RWPE2 (cell line): ENCODE data around the gene CUTA.
"Not testable (repeated sequence)": the region's sequence is repeated elsewhere in the genome, so short reads cannot be mapped to it uniquely, and the experiment has no call there.

Source experiments
- ATAC-seq: fragments of 200-7000 bp; cut with Tn5 transposase; 3 replicates; pipeline ENCODE4 v1.9.1; 2021; ENCODE audit warnings: low read depth
- DNase-seq: peaks from one replicate; pipeline ENCODE4 v3.0.0-alpha.2; 2020; ENCODE audit warnings: low spot score
- H3K27ac ChIP-seq: fragments of 450-650 bp; 2 replicates; pipeline ENCODE4 v1.5.1; 2017; ENCODE audit warnings: mild to moderate bottlenecking; ENCODE audit not compliant: poor library complexity, severe bottlenecking
- H3K27me3 ChIP-seq: fragments of 250-450 bp; sonication (Bioruptor Pico); 2 replicates; pipeline ENCODE4 v1.5.1; 2021; ENCODE audit warnings: mild to moderate bottlenecking, moderate library complexity; ENCODE audit not compliant: insufficient read depth, poor library complexity, severe bottlenecking
- H3K36me3 ChIP-seq: fragments of 250-450 bp; sonication (Bioruptor Pico); 2 replicates; pipeline ENCODE4 v1.5.1; 2020; ENCODE audit warnings: low read depth, mild to moderate bottlenecking, moderate library complexity
- H3K4me1 ChIP-seq: fragments of 250-450 bp; sonication (Bioruptor Pico); 2 replicates; pipeline ENCODE4 v1.5.1; 2021; ENCODE audit warnings: mild to moderate bottlenecking, moderate library complexity; ENCODE audit not compliant: insufficient read depth, poor library complexity, severe bottlenecking
- H3K4me3 ChIP-seq: fragments of 250-450 bp; sonication (Bioruptor Pico); 2 replicates; pipeline ENCODE4 v1.5.1; 2021; ENCODE audit warnings: mild to moderate bottlenecking, moderate library complexity; ENCODE audit not compliant: severe bottlenecking
- H3K9me3 ChIP-seq: fragments of 250-450 bp; sonication (Bioruptor Pico); 2 replicates; pipeline ENCODE4 v1.5.1; 2021; ENCODE audit warnings: mild to moderate bottlenecking, moderate library complexity; ENCODE audit not compliant: severe bottlenecking
- TF ChIP-seq, protein P1 (sequence below): fragments of 450-650 bp; IDR thresholded peaks from one replicate; pipeline ENCODE4 v1.5.1; 2017; ENCODE audit warnings: mild to moderate bottlenecking, moderate library complexity; ENCODE audit not compliant: poor library complexity, severe bottlenecking

CUTA gene

DNA sequence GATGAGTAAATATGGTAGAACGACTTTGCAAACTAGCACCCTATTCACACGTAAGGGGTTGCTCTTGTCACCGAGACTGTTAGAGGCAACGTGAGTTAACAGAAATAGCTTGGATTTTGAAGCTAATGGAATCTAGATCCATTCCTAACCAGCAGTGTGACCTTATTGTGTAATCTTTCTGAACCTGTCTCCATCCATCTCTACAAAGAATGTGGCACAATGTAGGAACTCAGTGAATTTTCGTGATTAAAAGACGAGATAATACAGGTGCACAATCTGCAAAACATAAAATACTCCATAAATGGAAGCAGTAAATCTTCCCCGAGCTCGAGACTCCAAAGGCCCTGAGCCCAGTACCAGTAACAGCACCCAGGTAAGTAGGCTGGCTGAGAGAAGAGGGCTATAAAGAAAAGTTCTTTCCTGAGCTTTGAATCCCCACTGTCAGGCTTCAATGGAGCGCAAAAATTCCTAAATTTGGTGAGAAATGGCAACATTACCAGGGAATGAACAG, 27.1 kb downstream of the CUTA start:
- no peak for DNase-seq
- Histone ChIP-seq H3K9me3 (no peaks in the 10 kb centered on the region), H3K36me3 (peaks cover 17% of the 10 kb centered on the region), H3K27me3 (no peaks in the 10 kb centered on the region), H3K27ac (peak overlapping the region; percentile 67), H3K4me3 (no peak overlapping the region), H3K4me1 (peaks cover 13% of the 10 kb centered on the region)
- ATAC-seq = no peak
- TF ChIP-seq, protein P1, sequence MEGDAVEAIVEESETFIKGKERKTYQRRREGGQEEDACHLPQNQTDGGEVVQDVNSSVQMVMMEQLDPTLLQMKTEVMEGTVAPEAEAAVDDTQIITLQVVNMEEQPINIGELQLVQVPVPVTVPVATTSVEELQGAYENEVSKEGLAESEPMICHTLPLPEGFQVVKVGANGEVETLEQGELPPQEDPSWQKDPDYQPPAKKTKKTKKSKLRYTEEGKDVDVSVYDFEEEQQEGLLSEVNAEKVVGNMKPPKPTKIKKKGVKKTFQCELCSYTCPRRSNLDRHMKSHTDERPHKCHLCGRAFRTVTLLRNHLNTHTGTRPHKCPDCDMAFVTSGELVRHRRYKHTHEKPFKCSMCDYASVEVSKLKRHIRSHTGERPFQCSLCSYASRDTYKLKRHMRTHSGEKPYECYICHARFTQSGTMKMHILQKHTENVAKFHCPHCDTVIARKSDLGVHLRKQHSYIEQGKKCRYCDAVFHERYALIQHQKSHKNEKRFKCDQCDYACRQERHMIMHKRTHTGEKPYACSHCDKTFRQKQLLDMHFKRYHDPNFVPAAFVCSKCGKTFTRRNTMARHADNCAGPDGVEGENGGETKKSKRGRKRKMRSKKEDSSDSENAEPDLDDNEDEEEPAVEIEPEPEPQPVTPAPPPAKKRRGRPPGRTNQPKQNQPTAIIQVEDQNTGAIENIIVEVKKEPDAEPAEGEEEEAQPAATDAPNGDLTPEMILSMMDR = no peak

DNA sequence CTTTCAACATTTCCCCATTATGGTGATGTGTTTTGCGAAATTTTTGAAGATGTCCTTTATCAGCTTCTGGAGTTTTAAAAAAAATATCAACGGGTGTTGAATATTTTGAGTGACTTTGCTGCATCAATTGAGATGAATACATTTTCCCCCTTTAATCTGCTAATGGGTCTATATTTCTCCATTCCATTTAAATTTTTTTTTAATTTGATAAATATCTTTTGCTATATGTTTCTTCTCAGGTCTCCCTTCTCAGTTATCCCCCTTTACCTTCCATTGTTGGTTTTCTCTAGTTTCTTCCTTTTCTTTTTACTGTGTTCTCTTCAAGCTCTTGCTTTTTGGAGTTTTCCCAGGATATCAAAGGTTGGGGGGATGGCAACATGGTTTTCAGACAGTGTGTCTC, 27.7 kb downstream of the CUTA start:
- Histone ChIP-seq H3K4me1 (peaks cover 13% of the 10 kb centered on the region), H3K27ac (no peak overlapping the region), H3K27me3 (no peaks in the 10 kb centered on the region), H3K36me3 (peaks cover 10% of the 10 kb centered on the region), H3K9me3 (no peaks in the 10 kb centered on the region), H3K4me3 (no peak overlapping the region)
- no peak for DNase-seq
- TF ChIP-seq, protein P1 = no peak
- ATAC-seq = no peak

DNA sequence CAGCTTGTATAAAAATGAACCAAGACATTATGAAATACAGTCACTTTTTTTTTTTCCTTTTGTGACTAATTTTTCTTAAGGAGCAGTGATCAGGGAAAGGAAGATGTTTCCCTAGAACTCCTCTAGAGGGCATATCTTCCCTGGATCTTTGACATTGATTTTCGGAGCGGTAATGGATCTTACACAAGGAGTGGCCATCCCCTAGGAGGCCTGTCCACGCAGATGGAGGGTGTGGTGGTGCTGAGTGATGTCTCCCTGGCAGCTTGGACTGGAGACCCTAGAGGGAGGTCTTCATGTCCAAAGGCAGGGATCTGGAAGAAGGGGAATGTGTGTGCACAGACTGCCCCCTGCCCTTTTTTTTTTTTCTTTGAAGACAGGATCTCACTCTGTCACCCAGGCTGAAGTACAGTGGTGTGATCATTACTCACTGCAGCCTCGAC, 33.3 kb downstream of the CUTA start:
- peak; percentile 78 for ATAC-seq
- no peak for DNase-seq
- Histone ChIP-seq H3K36me3 (no peaks in the 10 kb centered on the region), H3K27ac (no peak overlapping the region), H3K4me1 (no peaks in the 10 kb centered on the region), H3K4me3 (no peak overlapping the region), H3K9me3 (no peaks in the 10 kb centered on the region), H3K27me3 (no peaks in the 10 kb centered on the region)
- TF ChIP-seq, protein P1 = peak; percentile 70

DNA sequence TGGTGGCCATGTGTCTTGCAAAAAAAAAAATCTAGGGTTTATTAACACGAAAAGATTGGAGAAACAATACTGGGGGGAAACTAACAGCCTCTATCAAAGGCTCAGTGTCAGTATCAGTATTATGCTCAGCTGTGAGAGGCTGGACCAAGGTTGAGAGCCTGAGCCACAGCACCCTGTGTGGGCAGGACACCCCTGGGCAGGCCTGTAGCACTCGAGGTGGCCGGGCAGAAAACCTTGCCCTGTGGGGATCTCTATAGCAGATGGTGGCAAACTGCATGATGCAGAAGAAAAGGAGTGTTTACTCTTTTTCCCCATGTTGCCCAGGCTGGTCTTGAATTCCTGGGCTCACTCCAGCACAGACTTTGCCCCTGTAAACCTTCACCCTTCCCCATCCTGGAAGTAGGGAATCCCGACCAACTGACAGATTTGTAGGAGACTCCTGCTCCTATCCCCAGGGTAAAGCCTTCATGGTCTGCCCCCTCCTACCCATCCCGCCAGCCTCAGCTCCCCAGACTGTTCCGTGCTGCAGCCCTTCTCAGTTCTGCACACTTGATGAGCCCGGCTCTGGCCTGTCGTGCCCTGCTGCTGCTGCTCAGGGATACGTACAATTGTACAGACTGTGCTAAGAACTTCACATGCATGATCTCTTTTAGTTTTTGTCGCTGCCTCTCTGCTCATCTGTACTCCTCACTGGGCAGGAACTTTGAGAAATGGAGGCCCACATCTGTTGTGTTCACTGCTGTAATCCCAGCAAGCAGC, 34.3 kb downstream of the CUTA start:
- TF ChIP-seq, protein P1 = no peak
- DNase-seq (no peak), ATAC-seq (no peak)
- H3K36me3 ChIP-seq = no peaks in the 10 kb centered on the region
- H3K27me3 ChIP-seq = no peaks in the 10 kb centered on the region
- no peaks in the 10 kb centered on the region for H3K4me1 ChIP-seq
- no peak overlapping the region for H3K27ac ChIP-seq
- no peaks in the 10 kb centered on the region for H3K9me3 ChIP-seq
- no peak overlapping the region for H3K4me3 ChIP-seq

DNA sequence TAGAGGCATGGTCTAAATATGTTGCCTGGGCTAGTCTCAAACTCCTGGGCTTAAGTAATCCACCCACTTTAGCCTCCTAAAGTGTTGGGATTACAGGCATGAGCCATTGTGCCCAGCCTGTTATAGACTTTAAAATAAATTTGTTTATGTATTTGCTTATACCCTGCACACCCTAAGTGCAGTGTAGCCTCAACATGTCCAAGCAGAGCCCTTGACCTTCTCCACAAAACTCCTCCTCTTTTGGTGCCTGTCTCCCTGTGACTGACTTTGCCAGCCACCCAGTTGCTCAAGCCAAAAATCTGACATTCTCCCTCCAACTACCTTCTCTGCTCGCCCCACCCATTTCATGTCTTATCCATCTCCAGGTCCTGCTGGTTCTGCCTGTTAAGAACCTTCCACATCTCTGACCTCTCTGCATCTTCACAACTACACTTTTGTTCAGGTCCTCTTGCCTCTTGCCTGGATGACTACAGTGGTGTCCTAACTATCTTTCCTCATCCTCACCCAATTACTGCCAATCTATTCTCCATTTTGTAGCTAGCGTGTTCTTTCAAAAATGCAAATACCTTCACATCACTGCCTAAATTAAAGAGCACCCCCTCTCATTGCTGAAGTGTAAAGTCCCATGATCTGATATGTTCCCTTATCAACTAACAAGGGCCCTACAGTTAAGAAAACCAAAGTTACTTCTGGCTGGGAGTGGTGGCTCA, 37.5 kb downstream of the CUTA start:
- no peaks in the 10 kb centered on the region for H3K36me3 ChIP-seq
- ATAC-seq (no peak), DNase-seq (no peak)
- TF ChIP-seq, protein P1 = no peak
- peaks cover 10% of the 10 kb centered on the region for H3K4me1 ChIP-seq
- H3K9me3 ChIP-seq = no peaks in the 10 kb centered on the region
- H3K27me3 ChIP-seq = no peaks in the 10 kb centered on the region
- H3K27ac ChIP-seq = no peak overlapping the region
- no peak overlapping the region for H3K4me3 ChIP-seq

DNA sequence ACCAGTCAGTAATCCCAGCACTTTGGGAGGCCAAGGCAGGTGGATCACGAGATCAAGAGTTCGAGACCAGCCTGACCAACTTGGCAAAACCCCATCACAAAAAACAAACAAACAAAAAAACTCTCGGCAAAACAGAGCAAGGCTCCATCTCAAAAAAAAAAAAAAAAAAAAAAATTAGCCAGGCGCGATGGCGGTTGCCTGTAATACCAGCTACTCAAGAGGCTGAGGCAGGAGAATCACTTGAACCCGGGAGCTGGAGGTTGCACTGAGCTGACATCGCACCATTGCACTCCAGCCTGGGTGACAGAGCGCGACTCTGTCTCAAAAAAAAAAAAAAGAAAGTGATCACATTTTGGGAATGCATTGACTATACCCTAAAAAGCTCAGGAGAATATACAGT, 38.7 kb downstream of the CUTA start:
- H3K4me3 ChIP-seq, H3K9me3 ChIP-seq: not testable (repeated sequence)

More for the DNA sequence above, 38.7 kb downstream of the CUTA start:
- DNase-seq, H3K27ac ChIP-seq, H3K27me3 ChIP-seq, ATAC-seq, H3K36me3 ChIP-seq: not testable (repeated sequence)
- peaks cover 21% of the 10 kb centered on the region for H3K4me1 ChIP-seq
